ENCODE results near the gene RTL9. TPM values are rescaled to one million over a fixed set of nuclear protein-coding genes. Genes with fewer than 3 reads are reported as not detected.
"Not testable (repeated sequence)": the region's sequence is repeated elsewhere in the genome, so short reads cannot be mapped to it uniquely, and the experiment has no call there.

RTL9 gene
- total RNA-seq, 1 experiment from 2014 or later: not detected

GRCh38 chrX:110322603-110323002 lies 36.0 kb upstream of the RTL9 start:
- no TSS peak for BruUV-seq (replicated peaks)
- Histone ChIP-seq H3K36me3 (ENCODE audit: control insufficient read depth, insufficient read depth, low read length) (no peaks in the 10 kb centered on the region), H3K27me3 (ENCODE audit: control insufficient read depth, insufficient read depth, low read length) (peaks cover 13% of the 10 kb centered on the region; the same call in 1 of the 2 replicates), H3K4me3 (ENCODE audit: low read depth in 2 of 2, low read length in 2 of 2) (no peak overlapping the region), H3K27ac (ENCODE audit: low read length) (no peak overlapping the region), H3K9me3 (ENCODE audit: control insufficient read depth, insufficient read depth, low read depth, low read length) (no peaks in the 10 kb centered on the region), H3K4me1 (ENCODE audit: control insufficient read depth, insufficient read depth, low read length) (no peaks in the 10 kb centered on the region)
- POLR2A ChIA-PET: no interaction called here
- DNase-seq (ENCODE audit: low read depth, low spot score) (no peak), ATAC-seq (no peak)
- no peak for TF ChIP-seq POLR2AphosphoS5 (IDR thresholded peaks at IDR 0.05; ENCODE audit: low read depth, low read length)
- no peak for TF ChIP-seq SIN3A (IDR thresholded peaks at IDR 0.05; ENCODE audit: borderline replicate concordance, insufficient read depth, low read depth, low read length)
- no peak for TF ChIP-seq TCF7L2 (IDR thresholded peaks at IDR 0.05; ENCODE audit: low read depth, low read length)
- no peak for TF ChIP-seq REST (IDR thresholded peaks at IDR 0.05; ENCODE audit: insufficient read depth in 1 of 2, low read depth in 2 of 2, low read length in 1 of 2)
- TF ChIP-seq CTCF (IDR thresholded peaks at IDR 0.05): no peak
- CTCF ChIA-PET: no interaction called here
- in situ Hi-C loops (cut with HindIII; ENCODE audit: low pct_unique_long_range_greater_than_20kb, low sequenced_read_pairs) (no loop called here), intact Hi-C loops (cut with micrococcal nuclease; ENCODE audit: unreplicated experiment) (no loop called here)

GRCh38 chrX:110326712-110327111 lies 31.9 kb upstream of the RTL9 start:
- peaks cover 3% of the 10 kb centered on the region; the same call in 1 of the 2 replicates for H3K27me3 ChIP-seq (ENCODE audit: control insufficient read depth, insufficient read depth, low read length)
- ChIA-PET POLR2A (no interaction called here), CTCF (no interaction called here)
- DNase-seq (ENCODE audit: low read depth, low spot score) (no peak), ATAC-seq (no peak)
- intact Hi-C loops (cut with micrococcal nuclease; ENCODE audit: unreplicated experiment): no loop called here
- H3K9me3 ChIP-seq (ENCODE audit: control insufficient read depth, insufficient read depth, low read depth, low read length): no peaks in the 10 kb centered on the region
- no peak for TF ChIP-seq POLR2AphosphoS5 (IDR thresholded peaks at IDR 0.05; ENCODE audit: low read depth, low read length)
- H3K27ac ChIP-seq (ENCODE audit: low read length): no peak overlapping the region
- no peak overlapping the region for H3K4me3 ChIP-seq (ENCODE audit: low read depth in 2 of 2, low read length in 2 of 2)
- no peaks in the 10 kb centered on the region for H3K36me3 ChIP-seq (ENCODE audit: control insufficient read depth, insufficient read depth, low read length)
- no peaks in the 10 kb centered on the region for H3K4me1 ChIP-seq (ENCODE audit: control insufficient read depth, insufficient read depth, low read length)
- no TSS peak for BruUV-seq (replicated peaks)
- in situ Hi-C loops (cut with HindIII; ENCODE audit: low pct_unique_long_range_greater_than_20kb, low sequenced_read_pairs): no loop called here

- TF ChIP-seq TCF7L2 (IDR thresholded peaks at IDR 0.05; ENCODE audit: low read depth, low read length) (no peak), POLR2AphosphoS5 (IDR thresholded peaks at IDR 0.05; ENCODE audit: low read depth, low read length) (no peak), REST (IDR thresholded peaks at IDR 0.05; ENCODE audit: insufficient read depth in 1 of 2, low read depth in 2 of 2, low read length in 1 of 2) (no peak), SIN3A (IDR thresholded peaks at IDR 0.05; ENCODE audit: borderline replicate concordance, insufficient read depth, low read depth, low read length) (no peak), CTCF (IDR thresholded peaks at IDR 0.05) (no peak)
- H3K27me3 ChIP-seq (ENCODE audit: control insufficient read depth, insufficient read depth, low read length): peaks cover 3% of the 10 kb centered on the region; the same call in 1 of the 2 replicates
- H3K9me3 ChIP-seq (ENCODE audit: control insufficient read depth, insufficient read depth, low read depth, low read length): no peaks in the 10 kb centered on the region
- POLR2A ChIA-PET: no interaction called here
- H3K36me3 ChIP-seq (ENCODE audit: control insufficient read depth, insufficient read depth, low read length): no peaks in the 10 kb centered on the region
- CTCF ChIA-PET: no interaction called here
- in situ Hi-C loops (cut with HindIII; ENCODE audit: low pct_unique_long_range_greater_than_20kb, low sequenced_read_pairs): no loop called here
- H3K4me1 ChIP-seq (ENCODE audit: control insufficient read depth, insufficient read depth, low read length): no peaks in the 10 kb centered on the region
- no peak overlapping the region for H3K27ac ChIP-seq (ENCODE audit: low read length)
- intact Hi-C loops (cut with micrococcal nuclease; ENCODE audit: unreplicated experiment): no loop called here
- no peak for ATAC-seq
- no peak overlapping the region for H3K4me3 ChIP-seq (ENCODE audit: low read depth in 2 of 2, low read length in 2 of 2)
- DNase-seq (ENCODE audit: low read depth, low spot score): no peak
- no TSS peak for BruUV-seq (replicated peaks)
Measured at GRCh38 chrX:110327336-110327735, 31.3 kb upstream of the RTL9 start.

- H3K27me3 ChIP-seq (ENCODE audit: control insufficient read depth, insufficient read depth, low read length); ATAC-seq; in situ Hi-C loops (cut with HindIII; ENCODE audit: low pct_unique_long_range_greater_than_20kb, low sequenced_read_pairs); H3K36me3 ChIP-seq (ENCODE audit: control insufficient read depth, insufficient read depth, low read length); intact Hi-C loops (cut with micrococcal nuclease; ENCODE audit: unreplicated experiment); DNase-seq (ENCODE audit: low read depth, low spot score); H3K27ac ChIP-seq (ENCODE audit: low read length); H3K9me3 ChIP-seq (ENCODE audit: control insufficient read depth, insufficient read depth, low read depth, low read length); H3K4me3 ChIP-seq (ENCODE audit: low read depth in 2 of 2, low read length in 2 of 2); H3K4me1 ChIP-seq (ENCODE audit: control insufficient read depth, insufficient read depth, low read length); BruUV-seq (replicated peaks); CTCF ChIA-PET; POLR2A ChIA-PET: not testable (repeated sequence)
Measured at GRCh38 chrX:110328613-110329012, 30.0 kb upstream of the RTL9 start.
